H9 (cell line): Measurements from ENCODE around the gene KLF11. TPM values are rescaled to one million over a fixed set of nuclear protein-coding genes. Genes with fewer than 3 reads are reported as not detected.

ENCODE experiments used
- DNase-seq: peaks from one replicate; pipeline ENCODE4 v3.0.0-alpha.2; 2017
- H2AFZ ChIP-seq: one replicate; pipeline ENCODE4 v1.6.1; 2013; ENCODE audit warnings: mild to moderate bottlenecking, low read length, control low read depth, moderate library complexity
- H2AK5ac ChIP-seq: 2 replicates; pipeline ENCODE4 v1.6.1; 2013; ENCODE audit warnings: low read length, control low read depth, mixed read lengths; ENCODE audit not compliant: insufficient read length
- H2BK120ac ChIP-seq: one replicate; pipeline ENCODE4 v1.6.1; 2013; ENCODE audit warnings: low read depth, mild to moderate bottlenecking, low read length, control low read depth, inconsistent platforms; ENCODE audit not compliant: poor library complexity, severe bottlenecking
- H2BK12ac ChIP-seq: 2 replicates; pipeline ENCODE4 v1.6.1; 2013; ENCODE audit warnings: low read length, control low read depth, mixed read lengths, low read depth; ENCODE audit not compliant: insufficient read length
- H2BK15ac ChIP-seq: 2 replicates; pipeline ENCODE4 v1.6.1; 2013; ENCODE audit warnings: low read depth, low read length, control low read depth
- H2BK20ac ChIP-seq: one replicate; pipeline ENCODE4 v1.6.1; 2013; ENCODE audit warnings: low read depth, mild to moderate bottlenecking, low read length, control low read depth, inconsistent platforms; ENCODE audit not compliant: poor library complexity, severe bottlenecking
- H2BK5ac ChIP-seq: 2 replicates; pipeline ENCODE4 v1.6.1; 2013; ENCODE audit warnings: low read length, control low read depth, mixed read lengths; ENCODE audit not compliant: insufficient read length
- H3K14ac ChIP-seq: 2 replicates; pipeline ENCODE4 v1.6.1; 2013; ENCODE audit warnings: low read length, control low read depth; ENCODE audit not compliant: insufficient read depth
- H3K18ac ChIP-seq: 2 replicates; pipeline ENCODE4 v1.6.1; 2013; ENCODE audit warnings: low read depth, mild to moderate bottlenecking, mixed read lengths, low read length, control low read depth; ENCODE audit not compliant: insufficient read length
- H3K23ac ChIP-seq: 2 replicates; pipeline ENCODE4 v1.6.1; 2013; ENCODE audit warnings: low read length, control low read depth, mixed read lengths, low read depth; ENCODE audit not compliant: insufficient read length
- H3K23me2 ChIP-seq: 2 replicates; pipeline ENCODE4 v1.6.1; 2013; ENCODE audit warnings: low read depth, mild to moderate bottlenecking, mixed read lengths, low read length, control low read depth; ENCODE audit not compliant: insufficient read length, poor library complexity, severe bottlenecking
- H3K27ac ChIP-seq: 2 replicates; pipeline ENCODE4 v1.5.1; 2013; ENCODE audit warnings: low read length, control low read depth, mixed read lengths, low read depth; ENCODE audit not compliant: insufficient read length
- H3K27me3 ChIP-seq: 2 replicates; pipeline ENCODE4 v1.6.1; 2013; ENCODE audit warnings: low read length, control low read depth, inconsistent platforms; ENCODE audit not compliant: insufficient read depth
- H3K4ac ChIP-seq: 2 replicates; pipeline ENCODE4 v1.6.1; 2013; ENCODE audit warnings: low read depth, mild to moderate bottlenecking, control low read depth, inconsistent platforms, low read length, moderate library complexity
- H3K4me1 ChIP-seq: 2 replicates; pipeline ENCODE4 v1.6.1; 2013; ENCODE audit warnings: low read length, control low read depth, inconsistent platforms; ENCODE audit not compliant: insufficient read depth
- H3K4me2 ChIP-seq: 2 replicates; pipeline ENCODE4 v1.6.1; 2013; ENCODE audit warnings: low read length, control low read depth, mixed read lengths; ENCODE audit not compliant: insufficient read length, insufficient read depth
- H3K56ac ChIP-seq: 2 replicates; pipeline ENCODE4 v1.6.1; 2013; ENCODE audit warnings: low read depth, mild to moderate bottlenecking, mixed read lengths, low read length, control low read depth; ENCODE audit not compliant: insufficient read length
- H3K79me1 ChIP-seq: 2 replicates; pipeline ENCODE4 v1.6.1; 2013; ENCODE audit warnings: low read depth, mild to moderate bottlenecking, moderate library complexity, low read length, control low read depth, inconsistent platforms; ENCODE audit not compliant: insufficient read depth, poor library complexity, severe bottlenecking
- H3K79me2 ChIP-seq: 2 replicates; pipeline ENCODE4 v1.6.1; 2013; ENCODE audit warnings: low read length, control low read depth, inconsistent platforms; ENCODE audit not compliant: insufficient read depth
- H3K9ac ChIP-seq: 2 replicates; pipeline ENCODE4 v1.6.1; 2013; ENCODE audit warnings: low read length, control low read depth, mixed read lengths; ENCODE audit not compliant: insufficient read length; ENCODE audit errors: extremely low read depth
- H3K9me3 ChIP-seq: one replicate; pipeline ENCODE4 v1.6.1; 2013; ENCODE audit warnings: low read depth, low read length, inconsistent platforms; ENCODE audit not compliant: control insufficient read depth
- H3T11ph ChIP-seq: one replicate; pipeline ENCODE4 v1.6.1; 2013; ENCODE audit warnings: mild to moderate bottlenecking, low read length, control low read depth, inconsistent platforms
- H4K20me1 ChIP-seq: one replicate; pipeline ENCODE4 v1.6.1; 2013; ENCODE audit not compliant: control insufficient read depth, insufficient read length, insufficient read depth
- H4K5ac ChIP-seq: 2 replicates; pipeline ENCODE4 v1.6.1; 2013; ENCODE audit warnings: low read depth, mild to moderate bottlenecking, mixed read lengths, low read length, control low read depth; ENCODE audit not compliant: insufficient read length
- H4K8ac ChIP-seq: replicated peaks from 2 replicates; pipeline ENCODE4 v1.6.1; 2013; ENCODE audit warnings: low read length, control low read depth, mixed read lengths, low read depth; ENCODE audit not compliant: insufficient read length
- H4K91ac ChIP-seq: 2 replicates; pipeline ENCODE4 v1.6.1; 2013; ENCODE audit warnings: low read depth, mild to moderate bottlenecking, moderate library complexity, mixed read lengths, low read length, control low read depth; ENCODE audit not compliant: insufficient read length
- H3K27ac Mint-ChIP-seq, 3 experiments: 2 replicates in 2 of 3; 3 replicates in 1 of 3; pipeline ENCODE4 v1.8.0; 2020 to 2021; ENCODE audit warnings: mixed read lengths in 3 of 3, mild to moderate bottlenecking in 1 of 3, moderate library complexity in 1 of 3
- H3K27me3 Mint-ChIP-seq: 2 replicates; pipeline ENCODE4 v1.8.0; 2021; ENCODE audit warnings: low read depth, mild to moderate bottlenecking, moderate library complexity, mixed read lengths
- H3K36me3 Mint-ChIP-seq, 3 experiments: 2 replicates in 2 of 3; 3 replicates in 1 of 3; pipeline ENCODE4 v1.8.0; 2020 to 2021; ENCODE audit warnings: low read depth in 3 of 3, mixed read lengths in 3 of 3; ENCODE audit not compliant: insufficient read depth in 1 of 3
- H3K4me1 Mint-ChIP-seq, 2 experiments: 2 replicates each; pipeline ENCODE4 v1.8.0; 2020; ENCODE audit warnings: mixed read lengths in 2 of 2
- H3K4me3 Mint-ChIP-seq, 2 experiments: 2 replicates in 1 of 2; 3 replicates in 1 of 2; pipeline ENCODE4 v1.8.0; 2020 to 2021; ENCODE audit warnings: mild to moderate bottlenecking in 2 of 2, mixed read lengths in 2 of 2, moderate library complexity in 1 of 2
- H3K9me3 Mint-ChIP-seq, 2 experiments: 2 replicates in 1 of 2; 3 replicates in 1 of 2; pipeline ENCODE4 v1.8.0; 2020; ENCODE audit warnings: mild to moderate bottlenecking in 2 of 2, mixed read lengths in 2 of 2, moderate library complexity in 1 of 2
- CTCF ChIP-seq: fragments of 200-600 bp; sonication (generic); conservative IDR thresholded peaks from 3 replicates; pipeline ENCODE4 v1.8.0; 2021; ENCODE audit warnings: antibody characterized with exemption, mild to moderate bottlenecking
- WGBS: extraction: QIAGEN DNeasy Blood & Tissue Kit; methylation state at CpG from one replicate; pipeline ENCODE4 v1.1.7; 2013; ENCODE audit warnings: missing lambda C conversion rate, low lambda C conversion rate, mixed read lengths; ENCODE audit not compliant: insufficient read length; ENCODE audit errors: extremely low coverage; 5-methylcytosine and 5-hydroxymethylcytosine counted together
- total RNA-seq: library from RNA; stranded (reverse); gene quantifications from 2 replicates; pipeline ENCODE4 v1.2.1, GENCODE V29; 2021

The KLF11 gene
- total RNA-seq, 1 experiment from 2014 or later = 15.5 TPM

GRCh38 chr2:10017313-10017941 lies 25.9 kb upstream of the KLF11 start:
- Mint-ChIP-seq H3K36me3 (no peaks in the 10 kb centered on the region; a peak in 1 of 7 replicates), H3K9me3 (no peaks in the 10 kb centered on the region), H3K27ac (no peak overlapping the region), H3K27me3 (peaks cover 15% of the 10 kb centered on the region), H3K4me3 (no peak overlapping the region), H3K4me1 (no peaks in the 10 kb centered on the region)
- no peaks in the 10 kb centered on the region for H3K23me2 ChIP-seq
- no peak overlapping the region for H2AFZ ChIP-seq
- no peak overlapping the region for H3K9ac ChIP-seq
- no peak overlapping the region for H2AK5ac ChIP-seq
- no CpG with 5 or more reads among the region's 5 CpGs for WGBS
- no peaks in the 10 kb centered on the region for H3K79me1 ChIP-seq
- no peak overlapping the region for H3K4ac ChIP-seq
- H3K23ac ChIP-seq = no peak overlapping the region
- H2BK120ac ChIP-seq = no peak overlapping the region
- no peaks in the 10 kb centered on the region for H4K20me1 ChIP-seq
- H4K91ac ChIP-seq = no peak overlapping the region
- no peaks in the 10 kb centered on the region for H3K4me1 ChIP-seq
- no peak overlapping the region for H2BK15ac ChIP-seq
- no peak overlapping the region for H3T11ph ChIP-seq
- H3K27me3 ChIP-seq = no peaks in the 10 kb centered on the region
- no peak overlapping the region for H2BK5ac ChIP-seq
- no peak overlapping the region for H3K4me2 ChIP-seq
- TF ChIP-seq CTCF = no peak
- H3K56ac ChIP-seq = no peak overlapping the region
- no peak overlapping the region for H4K5ac ChIP-seq
- H3K9me3 ChIP-seq = no peaks in the 10 kb centered on the region
- H4K8ac ChIP-seq = no peak overlapping the region
- no peak overlapping the region for H3K18ac ChIP-seq
- no peak overlapping the region for H3K14ac ChIP-seq
- H3K27ac ChIP-seq = no peak overlapping the region
- no peaks in the 10 kb centered on the region for H3K79me2 ChIP-seq
- DNase-seq = no peak
- no peak overlapping the region for H2BK20ac ChIP-seq
- no peak overlapping the region for H2BK12ac ChIP-seq
